Naive thymus-derived CD4-positive, alpha-beta T cell (primary cell): Measurements from ENCODE around the gene PPM1G. TPM values are rescaled to one million over a fixed set of nuclear protein-coding genes. Genes with fewer than 3 reads are reported as not detected.

Experiments
- ATAC-seq: fragments of 150-1000 bp; cut with Tn5 transposase; 2 replicates; pipeline ENCODE4 v1.10.0; 2021; ENCODE audit warnings: mild to moderate bottlenecking, moderate library complexity
- CTCF ChIA-PET: fragments of 350-600 bp; sonication (Branson Sonifier 250); formaldehyde crosslinking; loops from one replicate; lab custom pipeline; 2021; ENCODE audit warnings: antibody characterized with exemption; lab: Charles Lee
- POLR2A ChIA-PET: fragments of 350-600 bp; sonication (Branson Sonifier 250); formaldehyde crosslinking; loops from one replicate; lab custom pipeline; 2021; ENCODE audit warnings: antibody characterized with exemption, inconsistent platforms; lab: Charles Lee
- DNase-seq, 9 donors: peaks; one replicate each; pipeline versions ENCODE4 v3.0.0 to v3.0.0-alpha.2; 2020 to 2022; ENCODE audit warnings: mixed read lengths in 1 of 9
- H3K27ac ChIP-seq: one replicate; pipeline ENCODE4 v1.7.0; 2013; ENCODE audit warnings: mild to moderate bottlenecking, low read depth, low read length, moderate library complexity
- H3K27me3 ChIP-seq, 2 donors: one replicate each; pipeline ENCODE4 v1.7.0; 2013; ENCODE audit warnings: low read length in 2 of 2, mild to moderate bottlenecking in 2 of 2, moderate library complexity in 2 of 2; ENCODE audit not compliant: control insufficient read depth in 2 of 2, insufficient read depth in 2 of 2
- H3K36me3 ChIP-seq, 3 experiments: 1 replicate in 2 of 3; 2 replicates in 1 of 3; pipeline ENCODE4 v1.7.0; 2013; ENCODE audit warnings: low read length in 3 of 3, mild to moderate bottlenecking in 3 of 3, moderate library complexity in 1 of 3; ENCODE audit not compliant: insufficient read depth in 3 of 3, control insufficient read depth in 2 of 3
- H3K4me1 ChIP-seq, 2 donors: one replicate each; pipeline ENCODE4 v1.7.0; 2013; ENCODE audit warnings: low read length in 2 of 2, mild to moderate bottlenecking in 2 of 2, moderate library complexity in 1 of 2; ENCODE audit not compliant: control insufficient read depth in 2 of 2, insufficient read depth in 2 of 2
- H3K4me3 ChIP-seq: 2 replicates; pipeline ENCODE4 v1.7.0; 2013; ENCODE audit warnings: mild to moderate bottlenecking, low read length
- H3K9me3 ChIP-seq, 3 experiments: 1 replicate in 2 of 3; 2 replicates in 1 of 3; pipeline ENCODE4 v1.7.0; 2013; ENCODE audit warnings: low read length in 3 of 3; ENCODE audit not compliant: control insufficient read depth in 2 of 3
- H3K27ac Mint-ChIP-seq, 9 donors: one replicate each; pipeline ENCODE4 v1.8.0; 2020 to 2022; ENCODE audit warnings: mixed read lengths in 9 of 9, mild to moderate bottlenecking in 8 of 9, moderate library complexity in 5 of 9, inconsistent platforms in 2 of 9
- H3K27me3 Mint-ChIP-seq, 5 donors: one replicate each; pipeline ENCODE4 v1.8.0; 2021 to 2022; ENCODE audit warnings: mixed read lengths in 5 of 5, mild to moderate bottlenecking in 1 of 5
- H3K36me3 Mint-ChIP-seq, 5 donors: one replicate each; pipeline ENCODE4 v1.8.0; 2020 to 2022; ENCODE audit warnings: mixed read lengths in 5 of 5, mild to moderate bottlenecking in 3 of 5, inconsistent platforms in 1 of 5
- H3K4me1 Mint-ChIP-seq, 7 donors: one replicate each; pipeline ENCODE4 v1.8.0; 2020 to 2022; ENCODE audit warnings: mixed read lengths in 7 of 7, mild to moderate bottlenecking in 3 of 7, inconsistent platforms in 1 of 7
- H3K4me3 Mint-ChIP-seq, 10 donors: one replicate each; pipeline ENCODE4 v1.8.0; 2020 to 2022; ENCODE audit warnings: mild to moderate bottlenecking in 10 of 10, mixed read lengths in 10 of 10, moderate library complexity in 6 of 10, inconsistent platforms in 2 of 10
- H3K9me3 Mint-ChIP-seq, 11 donors: one replicate each; pipeline ENCODE4 v1.8.0; 2020 to 2022; ENCODE audit warnings: mixed read lengths in 11 of 11, mild to moderate bottlenecking in 4 of 11, inconsistent platforms in 1 of 11, moderate library complexity in 1 of 11
- intact Hi-C, 2 donors: fragments of 100-400 bp; cut with micrococcal nuclease; formaldehyde crosslinking; loops; one replicate each; pipeline ENCODE4 v1.15.1; 2023
- polyA plus RNA-seq, 2 donors: library from polyadenylated mRNA; unstranded; fragments of 300-500 nt; fragmentation: Illumina TruSeq; gene quantifications; one replicate each; pipeline ENCODE4 v1.2.3, GENCODE V29; 2021
- total RNA-seq, 6 experiments: library from RNA in 5 of 6; stranded (reverse) in 5 of 6; gene quantifications; 1 replicate in 5 of 6; 2 replicates in 1 of 6; pipeline ENCODE4 v1.2.3 and lab custom pipeline; 2021 to 2026

PPM1G gene
- total and polyA plus RNA-seq, 7 experiments from 2014 or later: 39.5 to 107 (median 51.6) TPM

DNA sequence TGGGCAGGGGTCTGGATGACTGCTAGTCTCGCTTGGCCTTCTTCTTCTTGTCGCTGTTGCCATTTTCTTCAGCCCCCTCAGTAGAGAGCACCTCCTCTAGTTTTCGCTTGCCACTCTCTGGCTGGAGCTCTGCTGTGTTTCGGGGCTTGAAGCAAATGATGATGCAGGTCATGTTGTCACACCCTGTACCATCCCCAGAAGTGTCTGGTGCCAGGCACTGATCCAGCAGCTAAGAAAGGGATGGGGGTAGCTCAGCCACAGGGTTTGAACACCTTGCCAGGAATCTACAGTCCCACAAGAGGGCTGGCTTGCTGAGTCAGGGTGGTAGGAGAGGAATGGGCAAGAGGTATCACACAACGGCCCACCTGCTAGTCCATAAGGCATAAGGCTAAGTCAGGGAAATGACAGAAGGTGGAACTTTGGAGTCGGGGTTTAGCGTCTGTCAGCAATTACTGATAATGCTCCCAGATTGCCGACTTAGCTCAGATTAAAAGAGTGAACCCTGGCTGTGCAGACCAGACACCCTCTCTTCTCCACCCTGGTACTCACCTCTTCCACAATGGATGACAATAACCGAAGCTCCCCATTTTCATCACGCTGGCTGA is 27.7 kb downstream of the PPM1G start:
- Mint-ChIP-seq H3K27ac (peak overlapping the region; percentile 85 to 95 (median 93)), H3K9me3 (no peaks in the 10 kb centered on the region), H3K36me3 (peaks cover 10 to 38% (median 26%) of the 10 kb centered on the region in 5 donors), H3K4me1 (peaks cover 18 to 33% (median 30%) of the 10 kb centered on the region in 7 donors), H3K4me3 (peak overlapping the region; percentile 59 to 94 (median 90)), H3K27me3 (no peaks in the 10 kb centered on the region)
- ATAC-seq: no peak
- ChIA-PET POLR2A (interaction anchor here (1.7 to 4.4 kb wide), 3 partner anchors 11 to 28 kb away, joined by 5 to 67 read pairs (median 20); partner anchors contain the start of genes EIF2B4, PPM1G and SNX17), CTCF (no interaction called here)
- intact Hi-C loops: loop anchor here (2.0 kb wide), 1 partner anchor 47 kb away; the partner anchor contains the start of gene NRBP1 (in 2 of the 2)
- peak overlapping the region; percentile 85 for H3K27ac ChIP-seq
- no peak overlapping the region for H3K4me3 ChIP-seq
- no peak for DNase-seq
- H3K4me1 ChIP-seq: peaks cover 9 to 10% of the 10 kb centered on the region in 2 donors
- H3K9me3 ChIP-seq: no peaks in the 10 kb centered on the region
- H3K36me3 ChIP-seq: peaks cover 0 to 66% (median 10%) of the 10 kb centered on the region in 3 experiments
- H3K27me3 ChIP-seq: no peaks in the 10 kb centered on the region

- Mint-ChIP-seq H3K27ac (peak within 1 kb of the TSS; percentile 88 to 97 (median 94)), H3K4me3 (peak within 1 kb of the TSS; percentile 85 to 94 (median 90)), H3K4me1 (peaks cover 18 to 33% (median 30%) of the 10 kb centered on the region in 7 donors), H3K9me3 (no peaks in the 10 kb centered on the region), H3K36me3 (peaks cover 9 to 43% (median 29%) of the 10 kb centered on the region in 5 donors), H3K27me3 (no peaks in the 10 kb centered on the region)
- Histone ChIP-seq H3K27ac (peak within 1 kb of the TSS; percentile 85), H3K4me3 (peak within 1 kb of the TSS; percentile 67), H3K4me1 (peaks cover 9 to 10% of the 10 kb centered on the region in 2 donors), H3K36me3 (peaks cover 0 to 68% (median 17%) of the 10 kb centered on the region in 3 experiments), H3K9me3 (no peaks in the 10 kb centered on the region), H3K27me3 (no peaks in the 10 kb centered on the region)
- DNase-seq: peak; percentile 71 to 88 (median 81)
- intact Hi-C loops: loop anchor here (1.0 to 2.0 kb wide), 5 partner anchors 11 to 108 kb away; partner anchors contain the start of genes EIF2B4 (in 2 of the 2), NRBP1 (in 2 of the 2), PPM1G (in 2 of the 2) and SNX17 (in 2 of the 2)
- CTCF ChIA-PET: interaction anchor here (2.1 kb wide), 1 partner anchor 11 kb away, joined by 10 read pairs; the partner anchor contains the start of genes EIF2B4 and SNX17
- POLR2A ChIA-PET: interaction anchor here (0.7 to 4.4 kb wide), 9 partner anchors 11 to 283 kb away, joined by 3 to 67 read pairs (median 5); partner anchors contain the start of genes EIF2B4, GTF3C2, MPV17 and NRBP1
- ATAC-seq: peak; percentile 97
Observed at GRCh38 chr2:27380626-27381545, 28.5 kb downstream of the PPM1G start, which contains the start of gene ZNF513. TSS of gene ZNF513 (minus strand) at chr2:27380734. CDS start at chr2:27380526, 208 bp downstream.

DNA sequence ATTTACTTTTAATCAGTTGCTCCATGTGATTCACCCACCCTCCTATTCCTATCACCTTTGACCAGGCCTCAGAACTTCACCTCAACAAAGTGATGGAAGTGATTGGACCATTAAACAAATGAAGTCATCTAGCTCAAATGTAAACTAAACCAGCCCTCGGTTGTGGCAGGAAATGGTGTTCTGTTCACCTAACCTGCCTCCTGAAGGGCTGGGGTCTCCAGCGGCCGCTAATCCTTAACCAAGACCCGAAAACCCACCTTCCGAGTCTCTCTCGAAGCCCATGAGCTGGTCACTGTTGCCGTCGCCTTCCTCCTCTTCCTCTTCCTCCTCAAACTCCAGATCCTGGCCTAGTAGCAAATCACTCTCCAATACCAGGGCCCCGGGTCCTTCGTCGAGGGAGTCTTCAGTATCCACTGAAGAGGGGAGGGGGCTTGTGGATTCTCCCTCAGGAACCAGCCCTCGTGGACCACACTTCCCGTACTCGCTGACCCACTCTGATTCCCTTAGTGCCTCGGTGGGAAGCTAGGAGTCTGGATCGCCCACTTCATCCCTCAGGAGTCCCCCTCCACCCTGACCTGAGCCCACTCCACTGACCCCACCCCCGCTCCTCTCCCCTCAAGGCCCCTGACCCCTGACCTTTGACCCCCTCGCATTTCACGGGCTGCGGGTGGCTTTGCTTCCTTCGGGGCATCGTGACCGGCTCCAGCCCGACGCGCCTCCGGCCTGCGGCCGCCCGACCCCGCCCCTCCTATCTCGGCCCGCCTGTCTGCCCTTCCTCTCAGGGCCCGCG is 29.4 kb downstream of the PPM1G start:
- POLR2A ChIA-PET: interaction anchor here (0.6 to 4.4 kb wide), 11 partner anchors 10 to 284 kb away, joined by 3 to 67 read pairs (median 5); partner anchors contain the start of genes EIF2B4, GTF3C2, MPV17 and NRBP1
- Mint-ChIP-seq H3K4me3 (peak overlapping the region; percentile 85 to 94 (median 90)), H3K27me3 (no peaks in the 10 kb centered on the region), H3K9me3 (no peaks in the 10 kb centered on the region), H3K36me3 (peaks cover 6 to 37% (median 23%) of the 10 kb centered on the region in 5 donors), H3K4me1 (peaks cover 21 to 33% (median 30%) of the 10 kb centered on the region in 7 donors), H3K27ac (peak overlapping the region; percentile 87 to 97 (median 93))
- Histone ChIP-seq H3K36me3 (peaks cover 0 to 68% (median 22%) of the 10 kb centered on the region in 3 experiments), H3K27ac (peak overlapping the region; percentile 85), H3K4me3 (peak overlapping the region; percentile 67), H3K27me3 (no peaks in the 10 kb centered on the region), H3K9me3 (no peaks in the 10 kb centered on the region), H3K4me1 (peaks cover 9 to 10% of the 10 kb centered on the region in 2 donors)
- intact Hi-C loops: loop anchor here (1.0 to 2.0 kb wide), 5 partner anchors 10 to 109 kb away; partner anchors contain the start of genes EIF2B4 (in 2 of the 2), NRBP1 (in 2 of the 2), PPM1G (in 2 of the 2) and SNX17 (in 2 of the 2)
- peak in 5 of 9 donors; percentile 18 to 54 (median 21) for DNase-seq
- CTCF ChIA-PET: interaction anchor here (0.8 to 2.1 kb wide), 3 partner anchors 9 to 16 kb away, joined by 3 to 10 read pairs (median 3); partner anchors contain the start of genes EIF2B4 and SNX17
- peak; percentile 60 for ATAC-seq

DNA sequence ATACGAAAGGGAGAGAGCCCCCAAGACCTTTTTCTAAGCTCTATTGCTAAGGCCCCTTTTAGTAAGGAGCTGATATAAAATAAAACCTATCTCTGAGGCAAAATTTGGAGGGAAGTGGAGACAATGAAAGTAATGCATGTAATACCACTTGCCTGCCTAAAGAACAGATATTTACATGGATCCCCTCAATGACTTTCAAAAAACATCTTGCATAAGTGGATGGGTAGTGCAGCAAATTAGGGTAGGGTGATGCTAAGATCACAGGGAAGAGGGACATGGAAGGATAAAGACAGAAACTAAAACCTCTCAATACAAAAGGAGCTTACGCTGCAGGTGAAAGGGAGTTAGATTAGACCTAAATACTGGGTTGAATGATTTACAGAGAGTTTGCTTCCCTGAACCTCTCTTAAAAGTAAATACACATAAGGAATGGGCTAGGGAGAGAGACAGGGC is 30.0 kb downstream of the PPM1G start:
- CTCF ChIA-PET: interaction anchor here (0.8 to 2.1 kb wide), 3 partner anchors 8 to 15 kb away, joined by 3 to 10 read pairs (median 3); partner anchors contain the start of genes EIF2B4 and SNX17

GRCh38 chr2:27378809-27379290 is 30.5 kb downstream of the PPM1G start:
- H3K4me1 ChIP-seq: peaks cover 9 to 10% of the 10 kb centered on the region in 2 donors
- intact Hi-C loops: no loop called here

More for the DNA sequence above, 30.0 kb downstream of the PPM1G start:
- H3K36me3 ChIP-seq: peaks cover 4 to 68% (median 28%) of the 10 kb centered on the region in 3 experiments
- DNase-seq: no peak
- no peak overlapping the region for H3K4me3 ChIP-seq
- no peak for ATAC-seq
- intact Hi-C loops: no loop called here
- Mint-ChIP-seq H3K36me3 (peaks cover 6 to 38% (median 25%) of the 10 kb centered on the region in 5 donors), H3K4me3 (peak overlapping the region; percentile 85 to 94 (median 90)), H3K27me3 (no peaks in the 10 kb centered on the region), H3K4me1 (peaks cover 21 to 38% (median 30%) of the 10 kb centered on the region in 7 donors), H3K27ac (peak overlapping the region; percentile 80 to 97 (median 93)), H3K9me3 (no peaks in the 10 kb centered on the region)
- no peaks in the 10 kb centered on the region for H3K9me3 ChIP-seq
- POLR2A ChIA-PET: interaction anchor here (0.6 to 4.4 kb wide), 7 partner anchors 9 to 255 kb away, joined by 3 to 67 read pairs (median 10); partner anchors contain the start of genes EIF2B4, GTF3C2, MPV17 and NRBP1
- H3K4me1 ChIP-seq: peaks cover 9 to 10% of the 10 kb centered on the region in 2 donors
- H3K27me3 ChIP-seq: no peaks in the 10 kb centered on the region
- peak overlapping the region; percentile 85 for H3K27ac ChIP-seq

More at GRCh38 chr2:27378809-27379290, 30.5 kb downstream of the PPM1G start:
- Histone ChIP-seq H3K9me3 (no peaks in the 10 kb centered on the region), H3K36me3 (peaks cover 8 to 68% (median 29%) of the 10 kb centered on the region in 3 experiments), H3K4me3 (no peak overlapping the region), H3K27me3 (no peaks in the 10 kb centered on the region), H3K27ac (peak overlapping the region; percentile 85)
- CTCF ChIA-PET: interaction anchor here (2.1 kb wide), 1 partner anchor 9 kb away, joined by 10 read pairs; the partner anchor contains the start of genes EIF2B4 and SNX17
- H3K27me3 Mint-ChIP-seq: no peaks in the 10 kb centered on the region
- POLR2A ChIA-PET: interaction anchor here (1.2 to 4.4 kb wide), 5 partner anchors 9 to 55 kb away, joined by 7 to 67 read pairs (median 17); partner anchors contain the start of genes EIF2B4, GTF3C2, MPV17 and NRBP1
- H3K4me1 Mint-ChIP-seq: peaks cover 22 to 38% (median 30%) of the 10 kb centered on the region in 7 donors
- DNase-seq: no peak
- H3K27ac Mint-ChIP-seq: peak overlapping the region; percentile 68 to 97 (median 89)
- no peak for ATAC-seq
- no peaks in the 10 kb centered on the region for H3K9me3 Mint-ChIP-seq
- peaks cover under 1 to 33% (median 20%) of the 10 kb centered on the region in 5 donors for H3K36me3 Mint-ChIP-seq
- H3K4me3 Mint-ChIP-seq: peak overlapping the region; percentile 3 to 94 (median 90)
